ENCODE results near the gene DLGAP1. TPM values are rescaled to one million over a fixed set of nuclear protein-coding genes. Genes with fewer than 3 reads are reported as not detected.

The DLGAP1 gene
- total RNA-seq, 4 donors from 2014 or later: 0.22 to 1.5 (median 0.56) TPM

DNA sequence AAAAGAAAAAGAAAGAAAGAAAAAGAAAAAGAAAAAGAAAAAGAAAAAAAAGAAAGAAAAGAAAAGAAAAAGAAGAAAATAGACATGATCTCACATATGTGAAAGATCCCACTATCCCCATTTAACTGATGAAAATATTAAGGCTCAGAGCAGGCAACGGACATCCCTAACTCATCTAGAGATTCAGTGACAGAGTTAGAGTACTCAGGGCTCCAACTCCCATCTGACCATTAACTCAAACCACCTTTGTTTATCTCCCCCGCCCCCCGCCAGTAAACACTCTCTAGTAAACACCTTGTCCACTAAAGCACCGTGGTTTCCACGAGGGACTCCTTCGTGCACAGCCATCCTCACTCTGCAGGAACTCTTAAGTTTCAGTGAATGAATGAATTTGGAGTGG, 862.2 kb downstream of the DLGAP1 start:
- WGBS, 2 donors (ENCODE audit: low coverage in 1 of 2): 76 to 79% methylated on average over 2 to 4 of the region's 6 CpGs
- H3K9me3 ChIP-seq: no peaks in the 10 kb centered on the region
- H3K4me3 ChIP-seq: no peak overlapping the region
- no peak for ATAC-seq
- H3K27me3 ChIP-seq: no peaks in the 10 kb centered on the region
- no peaks in the 10 kb centered on the region for H3K36me3 ChIP-seq
- peaks cover 4 to 45% (median 38%) of the 10 kb centered on the region in 3 donors for H3K4me1 ChIP-seq
- TF ChIP-seq EP300 (IDR thresholded peaks at IDR 0.05) (no peak), POLR2AphosphoS5 (IDR thresholded peaks at IDR 0.05) (no peak), POLR2A (IDR thresholded peaks at IDR 0.05) (no peak)
- TF ChIP-seq, protein P1, sequence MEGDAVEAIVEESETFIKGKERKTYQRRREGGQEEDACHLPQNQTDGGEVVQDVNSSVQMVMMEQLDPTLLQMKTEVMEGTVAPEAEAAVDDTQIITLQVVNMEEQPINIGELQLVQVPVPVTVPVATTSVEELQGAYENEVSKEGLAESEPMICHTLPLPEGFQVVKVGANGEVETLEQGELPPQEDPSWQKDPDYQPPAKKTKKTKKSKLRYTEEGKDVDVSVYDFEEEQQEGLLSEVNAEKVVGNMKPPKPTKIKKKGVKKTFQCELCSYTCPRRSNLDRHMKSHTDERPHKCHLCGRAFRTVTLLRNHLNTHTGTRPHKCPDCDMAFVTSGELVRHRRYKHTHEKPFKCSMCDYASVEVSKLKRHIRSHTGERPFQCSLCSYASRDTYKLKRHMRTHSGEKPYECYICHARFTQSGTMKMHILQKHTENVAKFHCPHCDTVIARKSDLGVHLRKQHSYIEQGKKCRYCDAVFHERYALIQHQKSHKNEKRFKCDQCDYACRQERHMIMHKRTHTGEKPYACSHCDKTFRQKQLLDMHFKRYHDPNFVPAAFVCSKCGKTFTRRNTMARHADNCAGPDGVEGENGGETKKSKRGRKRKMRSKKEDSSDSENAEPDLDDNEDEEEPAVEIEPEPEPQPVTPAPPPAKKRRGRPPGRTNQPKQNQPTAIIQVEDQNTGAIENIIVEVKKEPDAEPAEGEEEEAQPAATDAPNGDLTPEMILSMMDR (IDR thresholded peaks at IDR 0.05): no peak
- H3K27ac ChIP-seq: peak overlapping the region; percentile 90 to 99 (median 95)

DNA sequence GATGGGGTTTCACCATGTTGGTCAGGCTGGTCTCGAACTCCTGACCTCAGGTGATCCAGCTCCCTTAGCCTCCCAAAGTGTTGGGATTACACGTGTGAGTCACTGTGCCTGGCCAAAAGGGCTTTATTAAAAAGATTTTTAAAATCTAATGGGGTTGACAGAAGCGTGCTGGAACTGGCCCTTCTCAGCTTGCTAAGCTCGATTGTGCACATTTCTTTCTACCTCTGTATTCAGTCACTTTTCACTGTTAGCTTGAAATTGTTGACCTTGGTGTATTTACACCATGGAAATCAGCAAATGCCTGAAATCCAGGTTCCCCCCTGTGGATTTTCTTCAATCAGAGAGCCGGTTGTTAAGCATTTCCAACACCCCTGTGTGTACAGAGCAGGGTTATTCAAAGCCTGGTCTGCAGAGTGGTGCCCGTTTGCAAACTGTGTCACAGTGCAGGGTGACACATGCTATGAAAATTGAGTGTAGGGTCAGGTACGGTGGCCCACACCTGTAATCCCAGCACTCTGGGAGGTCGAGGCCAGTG, 864.9 kb downstream of the DLGAP1 start:
- Histone ChIP-seq H3K4me1 (peaks cover 4 to 18% (median 11%) of the 10 kb centered on the region in 3 donors), H3K9me3 (no peaks in the 10 kb centered on the region), H3K4me3 (no peak overlapping the region), H3K27ac (no peak overlapping the region), H3K27me3 (no peaks in the 10 kb centered on the region), H3K36me3 (no peaks in the 10 kb centered on the region)
- TF ChIP-seq, protein P1 (IDR thresholded peaks at IDR 0.05): no peak
- TF ChIP-seq POLR2AphosphoS5 (IDR thresholded peaks at IDR 0.05) (no peak), POLR2A (IDR thresholded peaks at IDR 0.05) (no peak), EP300 (IDR thresholded peaks at IDR 0.05) (no peak)
- WGBS, 2 donors (ENCODE audit: low coverage in 1 of 2): 93 to 94% methylated on average over 2 to 4 of the region's 8 CpGs
- no peak for ATAC-seq

DNA sequence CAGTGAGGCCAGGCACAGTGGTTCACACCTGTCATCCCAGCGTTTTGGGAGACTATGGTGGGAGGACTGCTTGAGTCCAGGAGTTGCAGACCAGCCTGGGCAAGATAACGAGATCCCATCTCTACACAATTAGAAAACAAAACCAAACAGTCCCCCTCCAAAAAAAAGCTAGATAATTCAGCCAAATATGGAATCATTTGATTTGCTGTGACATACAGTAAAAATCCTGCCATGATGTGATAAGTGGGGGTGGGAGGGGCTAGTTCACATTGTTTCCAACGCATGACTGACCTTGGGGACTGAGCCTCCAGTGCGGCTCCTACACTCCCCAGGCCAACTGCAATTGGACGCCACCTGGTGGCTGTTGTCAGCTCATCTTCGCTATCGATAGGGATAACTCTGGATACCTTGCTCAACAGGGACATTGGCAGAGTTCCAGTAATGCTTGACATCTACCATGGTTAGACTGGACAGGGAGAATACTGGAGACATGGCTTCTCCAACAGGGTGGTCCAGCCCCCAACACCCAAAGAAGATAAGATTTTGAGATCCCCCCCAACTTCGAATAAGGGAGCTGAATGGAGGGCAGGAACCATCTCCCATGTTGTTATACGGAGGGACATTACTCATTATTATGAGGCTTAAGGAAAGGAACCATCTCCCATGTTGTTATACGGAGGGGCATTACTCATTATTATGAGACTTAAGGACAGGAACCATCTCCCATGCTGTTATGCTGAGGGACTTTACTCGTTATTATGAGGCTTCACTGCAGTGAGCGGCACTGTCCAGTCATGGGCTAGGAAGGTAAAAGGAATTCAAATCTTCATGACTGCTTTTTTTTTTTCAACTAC, 869.2 kb downstream of the DLGAP1 start:
- H3K4me3 ChIP-seq: no peak overlapping the region
- H3K4me1 ChIP-seq: no peaks in the 10 kb centered on the region
- H3K27me3 ChIP-seq: no peaks in the 10 kb centered on the region
- peak; percentile 86 for ATAC-seq
- WGBS, 2 donors (ENCODE audit: low coverage in 1 of 2): 70% methylated on average over 4 to 6 of the region's 12 CpGs
- no peaks in the 10 kb centered on the region for H3K36me3 ChIP-seq
- H3K9me3 ChIP-seq: no peaks in the 10 kb centered on the region
- TF ChIP-seq POLR2A (IDR thresholded peaks at IDR 0.05) (no peak), EP300 (IDR thresholded peaks at IDR 0.05) (no peak)
- TF ChIP-seq, protein P1 (IDR thresholded peaks at IDR 0.05): peak; percentile 46 to 80 (median 74)
- no peak overlapping the region for H3K27ac ChIP-seq

DNA sequence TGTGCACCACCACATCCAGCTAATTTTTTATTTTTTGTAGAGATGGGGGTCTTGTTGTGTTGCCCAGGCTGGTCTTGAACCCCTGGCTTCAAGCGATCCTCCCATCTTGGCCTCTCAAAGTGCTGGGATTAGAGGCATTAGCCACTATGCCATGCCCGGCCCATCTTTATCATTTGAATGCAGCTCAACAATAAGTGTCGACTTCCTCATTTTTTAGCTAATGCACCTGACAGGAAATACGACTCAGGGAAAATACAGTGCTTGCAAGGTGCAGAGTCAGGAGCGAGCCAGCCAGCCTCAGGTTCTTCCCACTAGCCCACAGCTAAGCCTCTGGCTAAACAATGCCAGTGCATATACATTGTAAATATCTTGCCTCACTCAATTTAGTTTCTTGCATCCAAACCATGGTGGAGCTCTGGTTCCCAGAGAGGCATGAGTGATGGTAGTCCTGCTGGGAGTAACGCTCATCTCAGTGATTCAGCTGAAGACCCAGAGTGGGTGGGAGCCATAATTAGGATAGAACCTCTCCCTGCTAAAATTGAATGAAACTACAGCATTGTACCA, 870.1 kb downstream of the DLGAP1 start:
- no peak for ATAC-seq
- 74 to 82% methylated on average over 3 to 6 of the region's 6 CpGs for WGBS, 2 donors (ENCODE audit: low coverage in 1 of 2)

More for the DNA sequence above, 870.1 kb downstream of the DLGAP1 start:
- no peaks in the 10 kb centered on the region for H3K27me3 ChIP-seq
- no peaks in the 10 kb centered on the region for H3K4me1 ChIP-seq
- TF ChIP-seq EP300 (IDR thresholded peaks at IDR 0.05) (no peak), POLR2AphosphoS5 (IDR thresholded peaks at IDR 0.05) (no peak), POLR2A (IDR thresholded peaks at IDR 0.05) (no peak)
- TF ChIP-seq, protein P1 (IDR thresholded peaks at IDR 0.05): no peak
- H3K36me3 ChIP-seq: no peaks in the 10 kb centered on the region
- no peaks in the 10 kb centered on the region for H3K9me3 ChIP-seq
- no peak overlapping the region for H3K4me3 ChIP-seq
- H3K27ac ChIP-seq: no peak overlapping the region

Measured in gastroesophageal sphincter (tissue), 4 donors.